Measurements from ENCODE around the gene NME5. TPM values are rescaled to one million over a fixed set of nuclear protein-coding genes. Genes with fewer than 3 reads are reported as not detected.

NME5 gene
- total and polyA plus RNA-seq, 7 donors, result 0.31 to 1.2 (median 0.86) TPM

DNA sequence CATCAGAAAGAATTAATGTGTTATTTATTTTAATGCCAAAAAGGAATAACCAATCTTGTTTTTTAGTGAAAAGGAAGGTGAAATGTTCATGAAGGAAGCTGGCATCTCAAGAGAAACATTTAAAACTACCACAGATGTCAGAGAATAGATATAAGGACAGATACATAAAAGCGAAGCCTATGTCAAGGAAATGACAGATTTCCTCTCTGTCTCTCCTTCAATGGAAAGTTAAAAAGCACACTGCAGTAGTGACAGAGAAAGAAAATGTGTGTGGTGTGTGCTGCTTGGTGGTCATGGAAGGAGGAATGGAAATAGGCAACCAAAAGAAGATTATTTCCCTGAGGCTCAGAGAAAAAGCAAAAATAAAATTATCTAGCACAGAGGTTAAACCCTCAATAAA lies 46.2 kb downstream of the NME5 start:
- TF ChIP-seq, protein P1, sequence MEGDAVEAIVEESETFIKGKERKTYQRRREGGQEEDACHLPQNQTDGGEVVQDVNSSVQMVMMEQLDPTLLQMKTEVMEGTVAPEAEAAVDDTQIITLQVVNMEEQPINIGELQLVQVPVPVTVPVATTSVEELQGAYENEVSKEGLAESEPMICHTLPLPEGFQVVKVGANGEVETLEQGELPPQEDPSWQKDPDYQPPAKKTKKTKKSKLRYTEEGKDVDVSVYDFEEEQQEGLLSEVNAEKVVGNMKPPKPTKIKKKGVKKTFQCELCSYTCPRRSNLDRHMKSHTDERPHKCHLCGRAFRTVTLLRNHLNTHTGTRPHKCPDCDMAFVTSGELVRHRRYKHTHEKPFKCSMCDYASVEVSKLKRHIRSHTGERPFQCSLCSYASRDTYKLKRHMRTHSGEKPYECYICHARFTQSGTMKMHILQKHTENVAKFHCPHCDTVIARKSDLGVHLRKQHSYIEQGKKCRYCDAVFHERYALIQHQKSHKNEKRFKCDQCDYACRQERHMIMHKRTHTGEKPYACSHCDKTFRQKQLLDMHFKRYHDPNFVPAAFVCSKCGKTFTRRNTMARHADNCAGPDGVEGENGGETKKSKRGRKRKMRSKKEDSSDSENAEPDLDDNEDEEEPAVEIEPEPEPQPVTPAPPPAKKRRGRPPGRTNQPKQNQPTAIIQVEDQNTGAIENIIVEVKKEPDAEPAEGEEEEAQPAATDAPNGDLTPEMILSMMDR (IDR thresholded peaks at IDR 0.05), result no peak
- no peaks in the 10 kb centered on the region for H3K4me1 ChIP-seq
- H3K36me3 ChIP-seq (ENCODE audit: insufficient read depth in 1 of 2, low read depth in 1 of 2), result no peaks in the 10 kb centered on the region
- DNase-seq (no peak), ATAC-seq (no peak)
- H3K27me3 ChIP-seq (ENCODE audit: insufficient read depth in 3 of 3, low read length in 2 of 3), result peaks cover 0 to 6% (median 0%) of the 10 kb centered on the region in 3 donors
- H3K27ac ChIP-seq, result no peak overlapping the region
- no peak overlapping the region for H3K4me3 ChIP-seq
- intact Hi-C loops (cut with DNase I), result no loop called here
- WGBS, 3 donors, result 63 to 79% (median 72%) methylated on average over 1 of the region's 1 CpG
- H3K9me3 ChIP-seq, result no peaks in the 10 kb centered on the region

DNA sequence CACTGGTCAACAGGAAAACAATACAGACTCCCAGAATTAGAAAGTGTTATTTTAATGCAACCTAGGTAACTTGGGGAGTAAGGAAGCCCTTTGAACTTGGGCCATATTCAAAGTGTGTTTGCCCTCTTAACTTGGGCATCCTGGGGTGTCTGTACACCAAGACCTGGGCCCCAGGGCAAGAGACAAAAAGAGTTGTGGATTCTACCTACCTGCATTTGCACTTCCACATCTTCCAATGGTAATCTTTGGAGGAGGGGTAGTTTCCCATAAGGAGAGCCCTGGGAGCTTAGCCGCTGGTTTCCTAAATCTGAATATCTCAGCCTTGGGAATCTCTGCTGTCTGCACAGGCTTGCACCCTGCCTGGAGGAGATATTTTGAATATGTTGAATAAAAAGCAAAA lies 46.9 kb downstream of the NME5 start:
- ATAC-seq (no peak), DNase-seq (no peak)
- Histone ChIP-seq H3K27ac (no peak overlapping the region), H3K27me3 (ENCODE audit: insufficient read depth in 3 of 3, low read length in 2 of 3) (peaks cover 0 to 2% (median 0%) of the 10 kb centered on the region in 3 donors), H3K36me3 (ENCODE audit: insufficient read depth in 1 of 2, low read depth in 1 of 2) (no peaks in the 10 kb centered on the region), H3K4me3 (no peak overlapping the region), H3K4me1 (no peaks in the 10 kb centered on the region), H3K9me3 (no peaks in the 10 kb centered on the region)
- TF ChIP-seq, protein P1 (IDR thresholded peaks at IDR 0.05), result no peak
- intact Hi-C loops (cut with DNase I), result no loop called here
- WGBS, 3 donors, result 60 to 81% (median 78%) methylated on average over 1 of the region's 1 CpG

GRCh38 chr5:138091685-138092084 lies 47.5 kb downstream of the NME5 start:
- no peaks in the 10 kb centered on the region for H3K4me1 ChIP-seq
- 89 to 91% (median 91%) methylated on average over 4 of the region's 4 CpGs for WGBS, 3 donors
- intact Hi-C loops (cut with DNase I), result no loop called here
- H3K27me3 ChIP-seq (ENCODE audit: insufficient read depth in 3 of 3, low read length in 2 of 3), result no peaks in the 10 kb centered on the region
- TF ChIP-seq, protein P1 (IDR thresholded peaks at IDR 0.05), result no peak
- H3K9me3 ChIP-seq, result no peaks in the 10 kb centered on the region
- ATAC-seq (no peak), DNase-seq (no peak)
- H3K27ac ChIP-seq, result no peak overlapping the region
- H3K36me3 ChIP-seq (ENCODE audit: insufficient read depth in 1 of 2, low read depth in 1 of 2), result no peaks in the 10 kb centered on the region
- H3K4me3 ChIP-seq, result no peak overlapping the region

- H3K9me3 ChIP-seq, result no peaks in the 10 kb centered on the region
- ATAC-seq (no peak), DNase-seq (no peak)
- H3K27ac ChIP-seq, result no peak within 1 kb of the TSS
- no peaks in the 10 kb centered on the region for H3K4me1 ChIP-seq
- TF ChIP-seq, protein P1 (IDR thresholded peaks at IDR 0.05), result no peak
- WGBS, 3 donors, result 70 to 84% (median 81%) methylated on average over 5 of the region's 5 CpGs
- H3K4me3 ChIP-seq, result no peak within 1 kb of the TSS
- no peaks in the 10 kb centered on the region for H3K27me3 ChIP-seq (ENCODE audit: insufficient read depth in 3 of 3, low read length in 2 of 3)
- no peaks in the 10 kb centered on the region for H3K36me3 ChIP-seq (ENCODE audit: insufficient read depth in 1 of 2, low read depth in 1 of 2)
- intact Hi-C loops (cut with DNase I), result no loop called here
These were observed 55.5 kb downstream of the NME5 start, which contains the start of gene WNT8A for GRCh38 chr5:138083702-138084101. Gene WNT8A, plus strand, starts transcription at chr5:138084033. Its CDS starts 95 bp downstream, at chr5:138084128.

GRCh38 chr5:138082033-138082432 lies 57.2 kb downstream of the NME5 start:
- no peaks in the 10 kb centered on the region for H3K36me3 ChIP-seq (ENCODE audit: insufficient read depth in 1 of 2, low read depth in 1 of 2)
- H3K4me3 ChIP-seq, result no peak overlapping the region
- H3K9me3 ChIP-seq, result no peaks in the 10 kb centered on the region
- no peak for ATAC-seq
- intact Hi-C loops (cut with DNase I), result no loop called here
- WGBS, 3 donors, result 85 to 90% (median 88%) methylated on average over 4 of the region's 4 CpGs
- TF ChIP-seq, protein P1 (IDR thresholded peaks at IDR 0.05), result no peak
- no peaks in the 10 kb centered on the region for H3K4me1 ChIP-seq
- no peak for DNase-seq
- no peak overlapping the region for H3K27ac ChIP-seq
- H3K27me3 ChIP-seq (ENCODE audit: insufficient read depth in 3 of 3, low read length in 2 of 3), result no peaks in the 10 kb centered on the region
